Esophagus muscularis mucosa (tissue), 4 donors: Measurements from ENCODE around the gene CARNS1. TPM values are rescaled to one million over a fixed set of nuclear protein-coding genes. Genes with fewer than 3 reads are reported as not detected.

Source experiments
- DNase-seq: peaks from one replicate; pipeline ENCODE4 v3.0.0-alpha.2; 2017; ENCODE audit errors: extremely low spot score
- H3K27ac ChIP-seq, 4 donors: fragments of 200-600 bp; sonication (generic); replicated peaks in 1 of 4; 1 replicate in 3 of 4; 2 replicates in 1 of 4; pipeline ENCODE4 v1.5.1; 2016 to 2019; ENCODE audit warnings: mild to moderate bottlenecking in 1 of 4
- H3K27me3 ChIP-seq, 4 donors: fragments of 200-600 bp; sonication (generic); one replicate each; pipeline versions ENCODE4 v1.5.1 to v1.6.0; 2016 to 2019
- H3K36me3 ChIP-seq, 4 donors: fragments of 200-600 bp; sonication (generic); one replicate each; pipeline ENCODE4 v1.5.1; 2016 to 2019
- H3K4me1 ChIP-seq, 4 donors: fragments of 200-600 bp; sonication (generic); one replicate each; pipeline ENCODE4 v1.5.1; 2016 to 2019
- H3K4me3 ChIP-seq, 4 donors: fragments of 200-600 bp; sonication (generic); 1 replicate in 2 of 4; 2 replicates in 2 of 4; pipeline ENCODE4 v1.5.1; 2016 to 2019; ENCODE audit warnings: mild to moderate bottlenecking in 4 of 4, moderate library complexity in 1 of 4
- H3K9me3 ChIP-seq, 4 donors: fragments of 200-600 bp; sonication (generic); 1 replicate in 3 of 4; 2 replicates in 1 of 4; pipeline ENCODE4 v1.5.1; 2016 to 2019
- CTCF ChIP-seq, 3 experiments: fragments of 200-600 bp in 2 of 3; fragments of 450-650 bp in 1 of 3; sonication (generic) in 2 of 3; IDR thresholded peaks; one replicate each; pipeline ENCODE4 v1.5.1; 2017 to 2019; ENCODE audit warnings: antibody characterized with exemption in 3 of 3, mild to moderate bottlenecking in 2 of 3, moderate library complexity in 1 of 3
- EP300 ChIP-seq: sonication (generic); formaldehyde crosslinking; IDR thresholded peaks from one replicate; pipeline ENCODE4 v1.6.1; 2017; ENCODE audit warnings: antibody characterized with exemption
- POLR2A ChIP-seq: fragments of 450-650 bp; IDR thresholded peaks from one replicate; pipeline ENCODE4 v1.6.1; 2017; ENCODE audit warnings: antibody characterized with exemption, moderate library complexity, mild to moderate bottlenecking, low read depth
- POLR2AphosphoS5 ChIP-seq, 2 donors: sonication (generic); formaldehyde crosslinking; IDR thresholded peaks; one replicate each; pipeline ENCODE4 v1.6.1; 2017; ENCODE audit warnings: antibody characterized with exemption in 2 of 2
- WGBS: methylation state at CpG from one replicate; pipeline ENCODE4 v1.1.5; 2018; 5-methylcytosine and 5-hydroxymethylcytosine counted together
- intact Hi-C: fragments of 100-400 bp; cut with DNase I; formaldehyde crosslinking; loops from one replicate; pipeline ENCODE4 v1.15.1; 2023
- total RNA-seq, 4 donors: library from RNA; depleted of rRNA; stranded (reverse); fragments of >200 nt; gene quantifications; one replicate each; pipeline versions ENCODE4 v1.1.0 to v1.2.1, GENCODE V29; 2016

The CARNS1 gene
- total RNA-seq, 4 donors from 2014 or later = 0.83 to 1.9 (median 1.2) TPM

- peak overlapping the region; percentile 38 to 59 (median 42) for H3K27ac ChIP-seq
- H3K4me3 ChIP-seq = peak overlapping the region in 2 of 4 donors; percentile 10 to 42
- intact Hi-C loops = no loop called here
- H3K4me1 ChIP-seq = peaks cover 18 to 54% (median 38%) of the 10 kb centered on the region in 4 donors
- DNase-seq = no peak
- no peaks in the 10 kb centered on the region for H3K9me3 ChIP-seq
- H3K36me3 ChIP-seq = peaks cover 36 to 91% (median 85%) of the 10 kb centered on the region in 4 donors
- no peaks in the 10 kb centered on the region for H3K27me3 ChIP-seq
- 46% methylated on average over 6 of the region's 6 CpGs for WGBS
- TF ChIP-seq CTCF (IDR thresholded peaks at IDR 0.05) (no peak), POLR2AphosphoS5 (IDR thresholded peaks at IDR 0.05) (no peak), POLR2A (no peak)
Measured at GRCh38 chr11:67436459-67437081, 21.1 kb downstream of the CARNS1 start.

GRCh38 chr11:67437082-67437808, 21.8 kb downstream of the CARNS1 start, which contains the start of gene PTPRCAP:
Gene PTPRCAP, minus strand, starts transcription at chr11:67437682. Its CDS starts 63 bp downstream, at chr11:67437619.
- Histone ChIP-seq H3K4me3 (peak within 1 kb of the TSS in 3 of 4 donors; percentile 1 to 42 (median 10)), H3K9me3 (no peaks in the 10 kb centered on the region), H3K36me3 (peaks cover 35 to 91% (median 83%) of the 10 kb centered on the region in 4 donors), H3K27me3 (no peaks in the 10 kb centered on the region), H3K27ac (peak within 1 kb of the TSS; percentile 38 to 59 (median 50)), H3K4me1 (peaks cover 19 to 61% (median 43%) of the 10 kb centered on the region in 4 donors)
- no peak for DNase-seq
- WGBS = 71% methylated on average over 14 of the region's 26 CpGs
- TF ChIP-seq CTCF (IDR thresholded peaks at IDR 0.05) (no peak), POLR2A (no peak), EP300 (no peak), POLR2AphosphoS5 (IDR thresholded peaks at IDR 0.05) (no peak)
- intact Hi-C loops = no loop called here

DNA sequence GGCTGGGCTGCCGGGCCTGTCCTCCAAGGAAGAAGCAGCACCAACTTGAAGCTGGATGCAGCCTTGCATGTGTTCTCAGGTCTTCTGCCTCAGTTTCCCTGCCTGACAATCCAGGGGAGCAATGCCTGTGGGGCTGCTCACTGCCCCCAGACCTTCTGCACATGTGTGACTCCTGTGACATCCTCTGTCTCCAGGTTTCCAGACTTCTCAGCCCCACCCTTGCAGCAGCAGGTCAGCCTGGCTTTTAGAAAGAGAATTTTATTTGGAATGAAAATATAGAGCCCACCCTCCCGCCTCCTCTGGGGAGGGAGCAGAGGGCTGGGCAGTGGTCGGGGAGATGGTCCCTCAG, 22.3 kb downstream of the CARNS1 start:
- 100% methylated on average over 1 of the region's 3 CpGs for WGBS
- peaks cover 24 to 66% (median 49%) of the 10 kb centered on the region in 4 donors for H3K4me1 ChIP-seq
- peak overlapping the region in 1 of 4 donors; percentile 18 for H3K27ac ChIP-seq
- no peaks in the 10 kb centered on the region for H3K9me3 ChIP-seq
- H3K36me3 ChIP-seq = peaks cover 31 to 87% (median 78%) of the 10 kb centered on the region in 4 donors
- DNase-seq = no peak
- no peak for TF ChIP-seq POLR2A
- TF ChIP-seq POLR2AphosphoS5 (IDR thresholded peaks at IDR 0.05) = no peak
- no peak for TF ChIP-seq CTCF (IDR thresholded peaks at IDR 0.05)
- no peaks in the 10 kb centered on the region for H3K27me3 ChIP-seq
- H3K4me3 ChIP-seq = peak overlapping the region in 3 of 4 donors; percentile 1 to 42 (median 10)
- intact Hi-C loops = no loop called here

- H3K27ac ChIP-seq = peak overlapping the region in 3 of 4 donors; percentile 45 to 59 (median 57)
- H3K4me1 ChIP-seq = peaks cover 24 to 70% (median 51%) of the 10 kb centered on the region in 4 donors
- no peak for TF ChIP-seq POLR2A
- TF ChIP-seq EP300 = no peak
- TF ChIP-seq CTCF (IDR thresholded peaks at IDR 0.05) = no peak
- no peak for TF ChIP-seq POLR2AphosphoS5 (IDR thresholded peaks at IDR 0.05)
- peak overlapping the region in 2 of 4 donors; percentile 10 to 42 for H3K4me3 ChIP-seq
- DNase-seq = no peak
- no peaks in the 10 kb centered on the region for H3K9me3 ChIP-seq
- H3K36me3 ChIP-seq = peaks cover 25 to 81% (median 73%) of the 10 kb centered on the region in 4 donors
- H3K27me3 ChIP-seq = no peaks in the 10 kb centered on the region
- intact Hi-C loops = no loop called here
- WGBS = 87% methylated on average over 6 of the region's 41 CpGs
Measured at GRCh38 chr11:67438158-67438902, 22.9 kb downstream of the CARNS1 start.
